ENCODE measurements around the gene TMEM135. TPM values are rescaled to one million over a fixed set of nuclear protein-coding genes. Genes with fewer than 3 reads are reported as not detected.
"Not testable (repeated sequence)": the region's sequence is repeated elsewhere in the genome, so short reads cannot be mapped to it uniquely, and the experiment has no call there.

The TMEM135 gene
- total and polyA plus RNA-seq, 2 experiments from 2014 or later, result 11.0 to 11.9 TPM

DNA sequence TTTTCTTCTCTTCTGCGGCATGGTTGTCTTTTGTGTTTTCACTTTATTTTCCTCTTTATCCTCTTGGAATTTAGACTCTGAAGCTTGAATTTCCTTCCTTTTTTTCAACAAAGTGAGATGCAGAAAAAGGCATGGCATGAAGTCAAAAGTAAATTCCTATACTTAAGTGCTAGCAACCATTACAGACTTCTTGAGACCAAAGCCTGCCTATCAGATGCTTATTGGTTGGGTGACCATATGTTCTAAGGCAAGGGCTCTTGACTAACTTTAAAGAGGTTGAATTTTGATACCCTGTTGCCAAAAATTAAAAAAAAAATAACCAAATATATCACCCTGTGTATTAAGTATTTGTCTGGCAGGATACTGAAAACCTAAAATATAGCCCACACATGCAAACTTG is 237.4 kb downstream of the TMEM135 start:
- Histone ChIP-seq H3K4me2 (ENCODE audit: unreplicated experiment) (no peak overlapping the region), H3K9me3 (ENCODE audit: low read depth) (no peaks in the 10 kb centered on the region), H3K9me2 (ENCODE audit: insufficient read depth) (no peaks in the 10 kb centered on the region), H4K20me1 (ENCODE audit: insufficient read depth) (no peaks in the 10 kb centered on the region), H3F3A (ENCODE audit: insufficient read depth) (no peaks in the 10 kb centered on the region), H3K9ac (no peak overlapping the region), H3K27ac (no peak overlapping the region), H2AFZ (no peak overlapping the region), H3K27me3 (replicated peaks; ENCODE audit: insufficient read depth) (no peaks in the 10 kb centered on the region), H3K36me3 (ENCODE audit: low read depth) (no peaks in the 10 kb centered on the region), H3K4me3 (no peak overlapping the region), H3K4me1 (ENCODE audit: insufficient read depth) (no peaks in the 10 kb centered on the region), H3K79me2 (ENCODE audit: insufficient read depth) (no peaks in the 10 kb centered on the region)
- WGBS, 2 experiments (ENCODE audit: low coverage in 1 of 2, low lambda C conversion rate in 2 of 2, missing lambda C conversion rate in 2 of 2), result 31 to 33% methylated on average over 1 of the region's 1 CpG
- in situ Hi-C loops (cut with MboI), result loop anchor here (25.0 kb wide), 1 partner anchor 813 kb away; no protein-coding TSS in a partner anchor
- TF ChIP-seq EZH2 (IDR thresholded peaks at IDR 0.05; ENCODE audit: insufficient read depth, poor library complexity, severe bottlenecking) (no peak), EZH2phosphoT487 (IDR thresholded peaks at IDR 0.05; ENCODE audit: insufficient read depth, low read depth) (no peak)
- no peak for DNase-seq

DNA sequence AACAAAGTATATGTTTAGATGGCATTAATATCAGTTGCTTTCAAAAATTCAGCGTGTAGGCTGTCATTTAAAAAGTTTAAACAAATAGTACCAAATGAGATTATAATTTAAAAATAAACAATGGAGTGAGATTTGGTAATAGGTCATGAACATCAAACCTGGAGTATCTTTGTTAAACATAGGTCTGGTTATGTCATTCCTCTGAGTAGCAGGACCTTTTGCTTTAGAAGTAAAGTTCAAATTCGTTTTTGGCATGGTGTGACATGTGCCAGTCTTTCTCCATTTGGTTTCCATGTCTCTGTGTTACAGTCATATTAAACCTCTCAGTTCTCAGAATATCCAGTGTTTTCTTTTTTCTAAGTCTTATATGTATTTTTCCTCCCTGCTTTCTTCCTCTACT is 242.4 kb downstream of the TMEM135 start:
- no peak overlapping the region for H2AFZ ChIP-seq

DNA sequence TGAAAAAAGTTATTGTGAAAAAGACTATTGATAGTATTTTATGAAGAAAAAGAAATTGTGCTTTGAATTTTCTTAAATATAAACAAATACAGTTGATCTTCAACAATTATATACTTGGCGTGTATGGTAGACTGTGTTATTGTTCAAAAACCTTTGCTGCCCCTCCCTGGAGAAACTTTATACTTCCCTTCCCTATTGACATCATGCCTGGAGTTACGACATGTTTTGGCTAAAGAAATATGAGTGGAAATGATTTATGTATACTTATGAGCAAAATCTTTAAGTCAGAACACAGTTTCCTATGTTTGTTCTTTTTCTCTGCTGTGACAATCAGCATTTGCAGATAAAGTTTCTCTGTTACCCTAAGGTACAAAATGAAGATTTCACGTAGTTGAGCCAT is 243.8 kb downstream of the TMEM135 start:
- H3K79me2 ChIP-seq (ENCODE audit: insufficient read depth), result no peaks in the 10 kb centered on the region
- no peak overlapping the region for H2AFZ ChIP-seq
- 40 to 47% methylated on average over 3 of the region's 3 CpGs for WGBS, 2 experiments (ENCODE audit: low coverage in 1 of 2, low lambda C conversion rate in 2 of 2, missing lambda C conversion rate in 2 of 2)
- H3K36me3 ChIP-seq (ENCODE audit: low read depth), result no peaks in the 10 kb centered on the region
- no peaks in the 10 kb centered on the region for H3F3A ChIP-seq (ENCODE audit: insufficient read depth)
- H3K27ac ChIP-seq, result no peak overlapping the region
- H3K27me3 ChIP-seq (replicated peaks; ENCODE audit: insufficient read depth), result no peaks in the 10 kb centered on the region
- H3K9me3 ChIP-seq (ENCODE audit: low read depth), result no peaks in the 10 kb centered on the region
- no peaks in the 10 kb centered on the region for H3K9me2 ChIP-seq (ENCODE audit: insufficient read depth)
- DNase-seq, result peak; percentile 79
- H3K9ac ChIP-seq, result no peak overlapping the region
- no peak overlapping the region for H3K4me2 ChIP-seq (ENCODE audit: unreplicated experiment)
- no peaks in the 10 kb centered on the region for H4K20me1 ChIP-seq (ENCODE audit: insufficient read depth)
- H3K4me1 ChIP-seq (ENCODE audit: insufficient read depth), result peaks cover 6% of the 10 kb centered on the region; the same call in 1 of the 2 replicates
- no peak overlapping the region for H3K4me3 ChIP-seq
- TF ChIP-seq EZH2phosphoT487 (IDR thresholded peaks at IDR 0.05; ENCODE audit: insufficient read depth, low read depth), result no peak
- no peak for TF ChIP-seq EZH2 (IDR thresholded peaks at IDR 0.05; ENCODE audit: insufficient read depth, poor library complexity, severe bottlenecking)
- in situ Hi-C loops (cut with MboI), result loop anchor here (10.0 to 25.0 kb wide), 3 partner anchors 287 to 819 kb away; no protein-coding TSS in a partner anchor

More for the DNA sequence above, 242.4 kb downstream of the TMEM135 start:
- Histone ChIP-seq H3K36me3 (ENCODE audit: low read depth) (no peaks in the 10 kb centered on the region), H4K20me1 (ENCODE audit: insufficient read depth) (no peaks in the 10 kb centered on the region), H3K4me1 (ENCODE audit: insufficient read depth) (peaks cover 6% of the 10 kb centered on the region; the same call in 1 of the 2 replicates), H3K27me3 (replicated peaks; ENCODE audit: insufficient read depth) (no peaks in the 10 kb centered on the region), H3K27ac (no peak overlapping the region), H3K9me2 (ENCODE audit: insufficient read depth) (no peaks in the 10 kb centered on the region), H3K4me3 (no peak overlapping the region), H3K9me3 (ENCODE audit: low read depth) (no peaks in the 10 kb centered on the region), H3F3A (ENCODE audit: insufficient read depth) (no peaks in the 10 kb centered on the region), H3K79me2 (ENCODE audit: insufficient read depth) (no peaks in the 10 kb centered on the region), H3K4me2 (ENCODE audit: unreplicated experiment) (no peak overlapping the region), H3K9ac (no peak overlapping the region)
- no peak for DNase-seq
- 52 to 56% methylated on average over 2 of the region's 2 CpGs for WGBS, 2 experiments (ENCODE audit: low coverage in 1 of 2, low lambda C conversion rate in 2 of 2, missing lambda C conversion rate in 2 of 2)
- TF ChIP-seq EZH2phosphoT487 (IDR thresholded peaks at IDR 0.05; ENCODE audit: insufficient read depth, low read depth) (no peak), EZH2 (IDR thresholded peaks at IDR 0.05; ENCODE audit: insufficient read depth, poor library complexity, severe bottlenecking) (no peak)
- in situ Hi-C loops (cut with MboI), result loop anchor here (10.0 to 25.0 kb wide), 3 partner anchors 285 to 818 kb away; no protein-coding TSS in a partner anchor

DNA sequence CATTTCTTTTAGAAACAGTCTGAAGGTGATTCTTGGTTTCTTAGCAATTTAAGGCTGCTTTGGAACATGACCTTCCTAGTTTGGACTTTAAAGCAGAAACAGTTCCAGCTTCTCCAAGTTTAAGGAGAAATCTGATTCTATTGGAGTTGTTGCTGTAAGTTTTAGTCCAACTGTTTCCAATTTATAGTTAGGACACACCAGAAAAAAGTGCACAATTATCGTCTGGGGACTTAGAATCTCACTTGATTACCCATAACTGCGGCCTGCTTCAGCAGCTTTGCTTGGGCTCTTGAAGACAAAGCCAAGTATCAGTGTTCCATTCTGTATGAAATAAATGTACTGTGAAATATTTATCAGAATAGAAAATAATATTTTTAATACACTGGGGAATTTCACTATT is 246.6 kb downstream of the TMEM135 start:
- TF ChIP-seq EZH2phosphoT487 (IDR thresholded peaks at IDR 0.05; ENCODE audit: insufficient read depth, low read depth) (no peak), EZH2 (IDR thresholded peaks at IDR 0.05; ENCODE audit: insufficient read depth, poor library complexity, severe bottlenecking) (no peak)
- no peak overlapping the region for H3K4me3 ChIP-seq
- no peaks in the 10 kb centered on the region for H3K9me2 ChIP-seq (ENCODE audit: insufficient read depth)
- H3K79me2 ChIP-seq (ENCODE audit: insufficient read depth), result no peaks in the 10 kb centered on the region
- H2AFZ ChIP-seq, result peak overlapping the region; percentile 4; the same call in 1 of the 2 replicates
- in situ Hi-C loops (cut with MboI), result loop anchor here (10.0 to 25.0 kb wide), 3 partner anchors 290 to 822 kb away; no protein-coding TSS in a partner anchor
- WGBS, 2 experiments (ENCODE audit: low coverage in 1 of 2, low lambda C conversion rate in 2 of 2, missing lambda C conversion rate in 2 of 2), result 43 to 62% methylated on average over 2 of the region's 2 CpGs
- DNase-seq, result no peak
- no peak overlapping the region for H3K4me2 ChIP-seq (ENCODE audit: unreplicated experiment)
- H3K9ac ChIP-seq, result no peak overlapping the region
- no peaks in the 10 kb centered on the region for H4K20me1 ChIP-seq (ENCODE audit: insufficient read depth)
- H3K4me1 ChIP-seq (ENCODE audit: insufficient read depth), result peaks cover 6% of the 10 kb centered on the region; the same call in 1 of the 2 replicates
- no peaks in the 10 kb centered on the region for H3K9me3 ChIP-seq (ENCODE audit: low read depth)
- H3K27me3 ChIP-seq (replicated peaks; ENCODE audit: insufficient read depth), result no peaks in the 10 kb centered on the region
- H3K36me3 ChIP-seq (ENCODE audit: low read depth), result no peaks in the 10 kb centered on the region
- no peak overlapping the region for H3K27ac ChIP-seq
- H3F3A ChIP-seq (ENCODE audit: insufficient read depth), result no peaks in the 10 kb centered on the region

DNA sequence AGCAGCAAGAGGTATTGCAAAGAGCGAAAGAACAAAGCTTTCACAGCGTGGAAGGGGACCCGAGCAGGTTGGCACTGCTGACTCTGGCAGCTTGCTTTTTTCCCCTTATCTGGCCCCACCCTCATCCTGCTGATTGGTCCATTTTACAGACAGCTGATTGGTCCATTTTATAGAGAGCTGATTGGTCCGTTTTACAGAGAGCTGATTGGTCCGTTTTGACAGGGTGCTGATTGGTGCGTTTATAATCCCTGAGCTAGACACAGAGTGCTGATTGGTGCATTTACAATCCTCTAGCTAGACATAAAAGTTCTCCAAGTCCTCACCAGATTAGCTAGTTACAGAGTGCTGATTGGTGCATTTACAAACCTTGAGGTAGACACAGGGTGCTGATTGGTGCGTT is 247.9 kb downstream of the TMEM135 start:
- H3K9ac ChIP-seq; H3K36me3 ChIP-seq (ENCODE audit: low read depth); H3F3A ChIP-seq (ENCODE audit: insufficient read depth); H3K9me3 ChIP-seq (ENCODE audit: low read depth); H3K27ac ChIP-seq; H3K4me3 ChIP-seq; H3K27me3 ChIP-seq (replicated peaks; ENCODE audit: insufficient read depth); H3K4me1 ChIP-seq (ENCODE audit: insufficient read depth); H3K9me2 ChIP-seq (ENCODE audit: insufficient read depth); DNase-seq; H4K20me1 ChIP-seq (ENCODE audit: insufficient read depth); H2AFZ ChIP-seq; H3K4me2 ChIP-seq (ENCODE audit: unreplicated experiment); H3K79me2 ChIP-seq (ENCODE audit: insufficient read depth): not testable (repeated sequence)
- WGBS, 2 experiments (ENCODE audit: low coverage in 1 of 2, low lambda C conversion rate in 2 of 2, missing lambda C conversion rate in 2 of 2), result 96 to 100% methylated on average over 7 of the region's 7 CpGs
- in situ Hi-C loops (cut with MboI), result loop anchor here (10.0 to 25.0 kb wide), 3 partner anchors 291 to 823 kb away; no protein-coding TSS in a partner anchor
